Measurements from ENCODE around the gene RASSF6. TPM values are rescaled to one million over a fixed set of nuclear protein-coding genes. Genes with fewer than 3 reads are reported as not detected.
A peak's percentile ranks its signal among the peaks of the same experiment; 100 is the strongest.

RASSF6 gene
- total and polyA plus RNA-seq, 12 donors, result 0.06 TPM; not detected in 11

DNA sequence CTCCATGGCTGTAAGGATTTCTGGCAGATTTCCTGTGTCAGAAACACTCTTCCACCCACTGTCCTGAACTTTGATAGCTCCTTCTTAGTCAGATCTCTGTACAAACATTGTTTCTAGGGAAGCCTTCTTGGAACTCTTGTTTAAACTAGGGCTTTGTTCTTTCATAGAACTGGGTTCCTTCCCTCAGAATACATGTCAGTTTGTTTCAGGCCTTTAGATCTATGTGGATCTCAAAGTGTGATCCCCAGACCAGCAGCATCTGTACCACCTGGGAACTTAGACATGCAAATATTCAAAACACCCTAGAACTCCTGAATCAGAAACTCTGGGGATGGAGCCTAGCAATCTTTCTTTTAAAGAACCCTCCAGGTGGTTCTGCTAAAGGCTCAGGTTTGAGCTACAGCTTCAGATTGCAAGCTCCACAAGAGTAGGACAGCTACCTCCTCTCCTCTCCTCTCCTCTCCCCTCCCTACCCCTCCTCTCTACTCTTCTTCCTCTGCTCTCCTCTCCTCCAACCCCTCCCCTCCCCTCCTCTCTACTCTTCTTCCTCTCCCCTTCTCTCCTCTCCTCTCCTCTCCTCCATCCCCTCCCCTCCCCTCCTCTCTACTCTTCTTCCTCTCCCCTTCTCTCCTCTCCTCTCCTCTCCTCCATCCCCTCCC is 12.7 kb downstream of the RASSF6 start:
- Histone ChIP-seq H3K27me3 (peaks cover 0 to 26% (median 5%) of the 10 kb centered on the region in 7 donors), H3K4me1 (no peaks in the 10 kb centered on the region), H3K27ac (no peak overlapping the region), H3K4me3 (no peak overlapping the region), H3K36me3 (no peaks in the 10 kb centered on the region), H3K9me3 (no peaks in the 10 kb centered on the region)
- ATAC-seq (no peak), DNase-seq (no peak)
- intact Hi-C loops (cut with DNase I), result no loop called here
- no peak for TF ChIP-seq CTCF (IDR thresholded peaks at IDR 0.05)

DNA sequence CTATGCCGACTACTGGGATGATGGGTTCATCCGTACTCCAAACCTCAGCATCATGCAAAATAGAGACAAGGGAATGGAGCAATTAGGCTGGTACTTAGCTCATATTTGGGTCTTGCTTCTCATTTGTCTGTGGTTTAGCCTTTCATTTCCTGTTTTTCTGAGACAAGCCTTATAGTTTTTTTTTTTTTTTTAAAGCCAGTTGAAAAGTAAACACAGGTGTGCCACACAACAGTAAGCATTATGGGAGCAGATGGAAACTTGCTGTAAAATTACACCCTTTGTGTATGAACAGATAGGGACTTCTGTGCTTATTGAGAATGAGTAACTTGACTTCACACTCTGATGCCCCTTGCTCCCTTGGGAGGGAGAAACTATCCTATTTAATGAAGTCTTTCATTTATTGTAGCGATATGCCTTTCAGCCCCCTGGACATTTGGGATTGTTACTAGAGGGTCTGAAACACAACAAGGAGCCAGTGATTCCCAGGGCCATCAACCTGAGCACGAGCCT is 13.7 kb downstream of the RASSF6 start:
- WGBS, 2 donors, result 85 to 88% methylated on average over 4 of the region's 4 CpGs
- ATAC-seq (no peak), DNase-seq (no peak)
- Histone ChIP-seq H3K27me3 (peaks cover 0 to 25% (median 5%) of the 10 kb centered on the region in 7 donors), H3K9me3 (no peaks in the 10 kb centered on the region), H3K27ac (no peak overlapping the region), H3K4me3 (no peak overlapping the region), H3K36me3 (no peaks in the 10 kb centered on the region), H3K4me1 (no peaks in the 10 kb centered on the region)
- TF ChIP-seq CTCF (IDR thresholded peaks at IDR 0.05), result no peak
- intact Hi-C loops (cut with DNase I), result no loop called here

- no peak overlapping the region for H3K4me3 ChIP-seq
- intact Hi-C loops (cut with DNase I), result no loop called here
- no peaks in the 10 kb centered on the region for H3K36me3 ChIP-seq
- no peak for TF ChIP-seq CTCF (IDR thresholded peaks at IDR 0.05)
- H3K27ac ChIP-seq, result no peak overlapping the region
- peaks cover 0 to under 1% (median 0%) of the 10 kb centered on the region in 7 donors for H3K27me3 ChIP-seq
- ATAC-seq (no peak), DNase-seq (no peak)
- no peaks in the 10 kb centered on the region for H3K9me3 ChIP-seq
- H3K4me1 ChIP-seq, result no peaks in the 10 kb centered on the region
- 78 to 79% methylated on average over 12 of the region's 12 CpGs for WGBS, 2 donors
Measured at GRCh38 chr4:73603854-73604584, 16.2 kb downstream of the RASSF6 start.

DNA sequence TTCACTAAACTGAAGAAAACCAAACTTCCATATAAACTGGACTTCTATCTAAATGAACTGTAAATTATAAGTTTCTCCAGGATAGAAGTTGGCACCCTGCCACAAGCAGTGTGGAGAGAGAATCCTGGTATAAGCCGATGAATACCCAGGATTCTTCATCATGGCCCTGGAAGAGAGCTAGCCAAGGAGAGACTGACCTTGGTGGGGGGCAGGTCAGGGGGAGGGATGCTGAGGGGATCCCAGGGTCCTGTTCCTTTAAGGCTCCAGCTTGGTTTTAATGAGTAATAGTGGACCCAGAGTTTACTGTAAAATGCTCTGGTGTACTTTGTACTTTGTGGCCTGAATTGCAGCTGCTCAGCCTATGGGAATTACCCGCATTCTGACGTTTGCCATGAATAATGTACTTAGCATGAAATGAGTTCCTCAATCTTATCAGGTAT is 16.9 kb downstream of the RASSF6 start:
- Histone ChIP-seq H3K4me1 (no peaks in the 10 kb centered on the region), H3K36me3 (no peaks in the 10 kb centered on the region), H3K27me3 (no peaks in the 10 kb centered on the region), H3K9me3 (no peaks in the 10 kb centered on the region), H3K27ac (peak overlapping the region in 1 of 10 donors; percentile 10), H3K4me3 (no peak overlapping the region)
- intact Hi-C loops (cut with DNase I), result no loop called here
- WGBS, 2 donors, result 59 to 71% methylated on average over 3 of the region's 3 CpGs
- ATAC-seq (no peak), DNase-seq (no peak)
- TF ChIP-seq CTCF (IDR thresholded peaks at IDR 0.05), result no peak
